Measurements from ENCODE around the gene HOXA9. TPM values are rescaled to one million over a fixed set of nuclear protein-coding genes. Genes with fewer than 3 reads are reported as not detected.

HOXA9 gene
- 28.1 TPM for polyA plus RNA-seq (2013, experiment 1 of 2; ENCODE audit: insufficient read length)
- polyA plus RNA-seq (2013, experiment 2 of 2; ENCODE audit: insufficient read length), result 23.9 TPM

- peak; percentile 95 for DNase-seq
Measured at GRCh38 chr7:27165089-27165995, at the start of gene HOXA9. HOXA9 (minus strand) TSS chr7:27165537; CDS start chr7:27165457, 80 bp downstream.

- no peak for DNase-seq
Measured at GRCh38 chr7:27214239-27214950, 49.1 kb upstream of the HOXA9 start.

DNA sequence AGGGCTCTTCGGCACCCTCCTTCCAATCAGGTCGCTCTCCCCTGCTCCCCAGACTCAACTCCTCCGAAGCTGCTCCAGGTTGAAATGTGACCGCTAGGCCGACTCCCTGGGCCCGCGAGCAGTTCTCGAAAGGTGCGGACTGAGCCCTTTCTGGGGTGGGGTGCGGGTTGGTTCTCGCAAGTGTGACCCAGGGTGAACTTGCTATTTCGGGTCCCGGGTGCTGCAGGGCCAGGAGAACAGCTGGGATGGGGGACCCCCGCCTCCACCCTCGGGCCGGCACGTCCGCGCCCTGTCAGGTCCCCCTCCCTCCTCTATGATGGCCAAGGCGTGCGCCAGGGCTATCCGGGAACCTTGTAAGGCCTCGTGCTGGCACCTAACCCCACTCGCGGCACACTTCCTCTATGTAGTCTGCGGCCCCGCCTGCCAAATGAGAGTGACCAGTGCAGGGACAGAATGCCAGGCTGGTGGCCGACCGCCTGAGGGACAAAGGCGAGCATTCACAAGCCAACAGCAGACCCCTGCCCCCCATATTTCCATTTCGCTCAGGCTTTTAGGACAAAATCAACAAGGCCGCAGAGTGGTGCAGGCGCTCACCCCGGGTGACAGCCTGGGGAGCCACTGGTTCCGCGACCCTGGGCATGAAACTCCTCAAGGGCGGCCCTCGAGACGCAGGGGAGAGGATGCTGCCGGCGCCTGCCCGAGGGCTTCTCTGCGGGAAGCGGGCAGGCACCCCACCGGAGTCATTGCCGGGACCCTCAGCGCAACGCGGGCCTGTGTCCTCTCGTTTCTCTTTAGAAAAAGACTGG, 48.3 kb upstream of the HOXA9 start:
- no peak for DNase-seq

GRCh38 chr7:27212497-27213432, 47.4 kb upstream of the HOXA9 start:
- DNase-seq, result no peak

GRCh38 chr7:27211764-27212204, 46.4 kb upstream of the HOXA9 start:
- no peak for DNase-seq

GRCh38 chr7:27211084-27211446, 45.7 kb upstream of the HOXA9 start:
- DNase-seq, result no peak

- peak; percentile 39 for DNase-seq
Measured at GRCh38 chr7:27210441-27211083, 45.2 kb upstream of the HOXA9 start.

GRCh38 chr7:27209933-27210440, 44.6 kb upstream of the HOXA9 start:
- no peak for DNase-seq

- DNase-seq, result no peak
Measured at GRCh38 chr7:27208998-27209397, 43.7 kb upstream of the HOXA9 start.

GRCh38 chr7:27207348-27207985, 42.1 kb upstream of the HOXA9 start:
- DNase-seq, result no peak

DNA sequence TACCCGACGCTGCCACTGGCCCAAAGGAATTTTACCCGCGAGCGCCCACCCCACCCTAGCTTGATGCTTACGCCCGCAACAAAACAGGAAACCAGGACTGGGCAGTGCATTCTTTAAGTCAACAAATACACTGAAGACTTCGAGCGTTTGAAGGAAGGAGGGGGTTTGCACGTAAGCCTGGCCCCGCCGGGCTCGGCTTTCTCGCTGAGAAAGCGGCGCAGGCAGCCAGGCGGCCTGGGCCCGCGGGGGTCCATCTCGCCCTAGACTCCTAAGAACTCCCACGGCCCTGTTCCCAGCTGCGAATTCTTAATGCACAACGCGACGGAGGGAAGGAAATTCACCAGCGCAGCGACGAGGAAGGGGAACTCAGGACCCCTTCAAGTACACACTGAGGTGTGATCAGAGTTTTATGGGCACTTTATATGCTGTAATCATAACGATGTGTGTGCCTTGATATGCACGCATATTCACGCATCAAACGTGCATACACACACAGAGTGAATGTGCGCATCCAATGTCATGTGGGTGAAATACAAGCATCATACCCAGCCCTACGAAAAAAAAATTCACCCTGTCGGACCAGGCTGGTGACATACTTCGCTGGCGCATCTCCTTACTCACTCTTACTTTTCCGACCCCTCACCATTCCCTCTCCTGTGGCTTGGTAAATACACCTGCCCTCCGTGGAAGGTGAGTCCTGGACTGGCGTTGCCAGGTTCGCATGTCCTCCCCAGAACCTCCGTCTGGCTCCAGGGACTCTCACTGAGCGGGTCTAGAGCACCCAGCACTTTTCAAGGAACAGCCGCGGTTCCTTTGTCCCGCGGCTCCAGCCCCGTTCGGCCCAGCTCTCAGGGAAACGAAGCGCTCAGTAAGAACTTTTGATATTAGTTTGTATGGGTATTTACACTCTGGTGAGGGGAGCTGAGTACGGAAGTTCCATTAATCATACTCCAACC, 40.3 kb upstream of the HOXA9 start:
- DNase-seq, result no peak

DNA sequence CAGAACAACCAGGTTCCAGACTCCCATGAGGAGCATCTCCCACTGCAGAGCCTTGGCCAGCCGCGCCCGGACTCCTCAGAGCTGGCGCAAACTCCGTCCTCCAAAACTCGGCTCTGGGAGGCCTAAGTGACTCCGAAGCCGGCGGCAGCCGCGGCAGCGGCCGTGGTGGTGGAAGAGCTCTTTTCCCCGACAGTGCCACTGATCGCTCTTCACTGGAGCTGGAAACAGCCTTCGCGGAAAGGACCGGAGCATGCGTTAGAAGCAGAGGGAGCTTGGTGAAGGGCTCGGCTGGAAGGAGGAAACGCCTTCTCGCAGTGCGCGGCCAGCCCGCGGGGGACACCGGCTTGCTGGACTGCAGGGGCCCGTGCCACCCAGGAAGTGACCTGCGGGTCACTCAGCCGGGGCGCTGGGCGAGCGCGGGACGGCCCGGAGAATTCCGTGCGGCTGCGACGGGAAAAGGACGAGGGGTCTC, 39.5 kb upstream of the HOXA9 start:
- DNase-seq, result no peak

- DNase-seq, result no peak
Measured at GRCh38 chr7:27203964-27204594, 38.7 kb upstream of the HOXA9 start.

- DNase-seq, result no peak
Measured at GRCh38 chr7:27203365-27203953, 38.1 kb upstream of the HOXA9 start.

DNA sequence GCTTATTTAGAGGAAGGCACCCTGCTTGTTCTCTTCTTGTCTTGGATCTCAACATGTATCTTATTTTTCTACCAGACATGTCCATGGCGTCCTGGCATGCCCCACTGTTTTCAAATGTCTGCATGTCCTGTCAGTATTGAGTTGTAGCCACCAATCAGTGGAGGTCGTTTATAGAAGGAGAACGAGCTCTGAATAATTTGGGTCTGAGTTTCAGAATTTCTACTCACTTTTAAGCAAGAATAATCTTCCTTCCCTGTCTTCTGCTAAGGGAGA, 37.5 kb upstream of the HOXA9 start:
- no peak for DNase-seq

DNA sequence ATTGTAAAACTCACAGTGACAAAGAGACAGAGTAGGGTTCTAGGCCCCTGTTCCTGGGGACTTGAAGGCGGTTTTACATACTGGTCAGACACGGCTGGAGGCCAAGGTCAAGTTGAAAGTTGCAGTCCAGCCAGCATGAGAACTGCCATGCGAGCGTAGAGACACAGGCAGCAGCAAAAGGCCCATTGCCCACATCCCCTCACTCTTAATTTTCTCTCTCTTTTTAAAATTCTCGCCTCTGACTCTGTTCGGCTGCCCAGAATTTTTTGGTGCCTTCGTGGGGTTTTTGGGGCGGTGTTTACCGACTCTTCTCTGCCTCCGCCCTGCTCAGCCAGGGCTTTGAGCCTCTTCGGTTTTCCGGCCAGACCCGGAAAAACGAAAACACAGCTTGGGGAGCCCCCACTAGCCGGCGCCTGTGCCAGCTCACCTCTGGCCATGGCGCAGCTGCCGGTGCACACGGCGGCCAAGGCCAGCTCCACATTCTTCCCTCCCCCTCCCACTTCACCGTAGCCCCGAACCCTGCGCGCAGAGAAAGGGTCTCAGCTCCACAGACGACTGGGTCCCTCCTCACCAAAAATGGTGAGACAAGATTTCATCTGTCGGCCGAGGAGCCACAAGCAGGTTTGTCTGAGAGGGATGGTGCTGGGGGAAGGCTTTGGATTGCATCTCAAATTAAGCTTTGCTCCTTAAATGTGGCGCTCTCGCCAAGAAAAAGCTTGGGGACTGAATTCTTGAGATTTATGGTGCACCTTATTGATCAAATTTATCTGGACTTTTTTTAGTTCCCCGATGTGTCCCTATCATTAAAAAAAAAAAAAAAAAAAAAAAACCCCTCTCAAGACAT, 36.9 kb upstream of the HOXA9 start:
- no peak for DNase-seq

DNA sequence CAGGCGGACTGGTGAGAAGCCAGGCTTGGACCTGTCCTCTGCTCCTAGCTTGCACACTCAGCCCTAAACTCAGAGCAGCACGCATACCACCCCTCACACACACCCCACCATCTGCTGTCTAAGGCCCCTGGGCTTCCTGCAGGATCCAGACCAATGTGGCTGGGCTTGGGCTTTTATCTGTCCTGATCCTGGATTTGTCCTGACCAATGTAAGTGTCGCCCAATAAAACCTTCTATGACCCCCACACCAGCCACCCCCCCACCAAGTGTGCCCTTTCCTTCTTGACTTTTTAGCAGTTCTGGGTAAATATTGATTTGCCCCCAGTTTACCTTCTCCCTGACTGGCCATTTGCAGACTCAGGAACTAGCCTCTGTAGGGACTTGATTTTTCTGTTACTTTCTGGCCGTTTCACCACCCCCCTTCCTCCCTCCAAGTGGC, 36.3 kb upstream of the HOXA9 start:
- no peak for DNase-seq
